Islet precursor cell (in vitro differentiated cells): ENCODE measurements around the gene RABEPK.
"Not testable (repeated sequence)": the region's sequence is repeated elsewhere in the genome, so short reads cannot be mapped to it uniquely, and the experiment has no call there.

Source experiments
- DNase-seq: peaks from one replicate; pipeline ENCODE4 v3.0.0-alpha.2; 2018

Gene RABEPK

GRCh38 chr9:125200216-125201047 lies at the start of gene RABEPK:
TSS of gene RABEPK (plus strand) at chr9:125200542. CDS start at chr9:125203014, 2,472 bp downstream.
- DNase-seq, result peak; percentile 97

GRCh38 chr9:125151730-125152129 lies 48.6 kb upstream of the RABEPK start:
- DNase-seq, result no peak

- DNase-seq, result no peak
Measured at GRCh38 chr9:125153712-125154367, 46.5 kb upstream of the RABEPK start.

DNA sequence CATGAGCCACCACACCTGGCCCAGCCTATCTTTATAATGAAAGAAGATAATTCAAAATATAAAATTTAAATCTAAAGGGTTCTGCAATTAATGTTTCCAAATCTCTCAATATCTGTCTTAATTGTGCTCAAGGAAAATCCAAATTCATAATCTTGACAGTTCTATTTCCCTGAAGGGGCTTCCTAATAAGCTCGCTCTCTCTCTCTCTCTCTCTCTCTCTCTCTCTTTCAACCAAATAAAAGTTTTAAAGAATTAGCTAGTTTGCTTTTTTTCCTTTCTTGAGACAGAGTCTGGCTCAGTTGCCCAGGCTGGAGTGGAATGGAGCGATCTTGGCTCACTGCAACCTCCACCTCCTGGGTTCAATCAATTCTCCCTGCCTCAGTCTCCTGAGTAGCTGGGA lies 43.8 kb upstream of the RABEPK start:
- no peak for DNase-seq

DNA sequence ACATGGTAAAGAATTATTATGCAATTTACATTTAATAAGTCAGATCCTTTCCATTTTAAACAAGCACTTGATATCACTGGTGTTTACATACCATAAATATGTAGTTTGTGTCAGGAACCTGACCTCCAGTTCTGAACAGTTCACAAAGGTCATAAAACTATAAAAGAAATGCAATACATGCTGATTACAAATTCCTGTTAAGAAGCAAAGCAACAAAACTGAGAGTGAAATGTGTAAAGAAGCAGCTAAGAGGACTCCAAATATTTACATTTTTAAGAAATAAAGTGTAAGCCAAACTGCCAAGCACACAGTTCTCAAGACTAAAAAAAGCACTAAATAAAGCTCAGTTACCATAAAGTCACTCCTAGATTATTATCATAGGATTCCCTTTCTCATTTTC lies 39.6 kb upstream of the RABEPK start:
- DNase-seq, result no peak

DNA sequence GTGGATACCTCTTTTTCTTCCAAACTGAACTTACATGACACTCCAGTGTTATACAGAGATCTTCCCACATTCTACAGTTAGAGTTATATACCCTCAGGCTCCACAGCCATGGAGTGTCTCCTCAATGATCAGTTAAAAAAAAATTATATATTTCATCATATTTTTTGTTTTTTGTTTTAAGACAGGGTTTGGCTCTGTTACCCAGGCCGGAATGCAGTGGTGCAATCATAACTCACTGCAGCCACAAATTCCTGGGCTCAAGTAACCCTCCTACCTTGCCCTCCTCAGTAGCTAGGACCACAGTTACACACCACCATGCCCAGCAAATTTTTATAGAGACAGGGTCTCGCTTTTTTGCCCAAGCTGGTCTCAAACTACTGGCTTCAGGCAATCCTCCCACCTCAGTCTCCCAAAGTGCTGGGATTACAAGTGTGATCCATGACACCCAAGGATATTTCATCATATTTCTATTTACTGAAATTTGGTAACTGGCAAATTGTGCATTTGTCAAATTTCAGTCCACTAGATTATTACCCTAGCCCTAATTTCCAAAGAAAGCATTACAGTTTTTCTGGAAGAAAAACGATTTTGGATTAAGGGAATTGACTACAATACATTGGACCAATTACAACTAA lies 38.9 kb upstream of the RABEPK start:
- DNase-seq, result no peak

DNA sequence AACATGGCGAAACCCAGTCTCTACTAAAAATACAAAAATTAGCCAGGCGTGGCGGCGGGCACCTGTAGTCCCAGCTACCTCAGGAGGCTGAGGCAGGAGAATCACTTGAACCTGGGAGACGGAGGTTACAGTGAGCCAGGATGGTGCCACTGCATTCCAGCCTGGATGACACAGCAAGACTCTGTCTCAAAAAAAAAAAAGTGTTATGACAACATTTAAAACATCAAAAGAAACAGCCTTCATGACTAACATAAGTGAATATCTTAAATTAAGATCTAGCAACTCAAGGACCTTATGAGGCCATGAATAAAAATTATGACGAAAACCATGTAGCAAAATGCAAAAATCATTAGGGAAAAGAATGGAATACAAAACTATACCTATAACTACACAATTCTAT lies 37.5 kb upstream of the RABEPK start:
- DNase-seq, result not testable (repeated sequence)

DNA sequence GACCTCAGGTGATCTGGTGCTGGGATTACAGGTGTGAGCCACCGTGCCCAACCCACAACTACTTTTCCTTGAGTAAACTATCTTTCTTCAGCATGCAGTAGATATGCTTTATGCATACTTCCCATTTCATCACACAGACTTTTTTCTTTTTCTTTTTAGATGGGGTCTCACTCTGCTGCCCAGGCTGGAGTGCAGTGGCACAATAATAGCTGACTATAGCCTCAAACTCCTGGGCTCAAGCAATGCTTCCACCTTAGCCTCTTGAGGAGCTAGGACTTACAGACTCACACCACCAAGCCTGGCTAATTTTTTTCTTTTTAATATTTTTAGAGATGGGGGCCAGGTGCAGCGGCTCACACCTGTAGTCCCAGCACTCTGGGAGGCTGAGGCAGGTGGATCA lies 33.6 kb upstream of the RABEPK start:
- DNase-seq, result no peak

- DNase-seq, result no peak
Measured at GRCh38 chr9:125169895-125170294, 30.4 kb upstream of the RABEPK start.

GRCh38 chr9:125172031-125172755 lies 28.1 kb upstream of the RABEPK start:
- DNase-seq, result no peak

DNA sequence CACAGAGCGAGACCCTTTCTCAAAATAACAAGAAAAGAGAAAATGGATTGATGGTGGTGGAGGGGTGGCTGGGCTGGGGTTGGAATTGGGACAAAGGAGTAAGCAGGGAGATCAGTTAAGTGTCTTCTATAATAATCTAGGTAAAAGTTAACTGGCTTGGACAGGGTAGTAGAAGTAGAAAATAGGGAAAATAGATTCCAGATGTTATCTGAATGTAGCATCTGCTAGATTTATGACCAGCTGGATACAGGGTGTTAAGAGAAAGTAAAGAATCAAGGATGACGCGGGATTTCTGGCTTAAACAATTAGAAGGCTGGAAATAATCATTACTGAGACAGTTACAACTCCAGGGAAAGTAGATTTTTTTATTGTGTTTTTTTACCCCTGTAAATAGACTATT lies 23.7 kb upstream of the RABEPK start:
- no peak for DNase-seq

- no peak for DNase-seq
Measured at GRCh38 chr9:125177888-125178287, 22.5 kb upstream of the RABEPK start.

DNA sequence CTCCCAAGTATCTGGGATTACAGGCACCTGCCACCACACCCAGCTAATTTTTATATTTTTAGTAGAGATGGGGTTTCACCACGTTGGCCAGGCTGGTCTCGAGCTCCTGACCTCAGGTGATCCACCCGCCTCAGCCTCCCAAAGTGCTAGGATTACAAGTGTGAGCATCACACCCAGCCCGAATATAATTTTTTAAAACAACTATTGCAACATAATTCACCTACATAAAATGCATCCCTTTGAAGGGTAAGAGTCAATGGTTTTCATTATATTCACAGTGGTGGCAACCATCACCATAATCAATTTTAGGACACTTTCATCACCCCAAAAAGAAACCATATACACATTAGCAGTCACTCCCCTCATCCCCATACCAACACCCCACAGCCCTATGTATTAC lies 20.6 kb upstream of the RABEPK start:
- DNase-seq, result not testable (repeated sequence)

DNA sequence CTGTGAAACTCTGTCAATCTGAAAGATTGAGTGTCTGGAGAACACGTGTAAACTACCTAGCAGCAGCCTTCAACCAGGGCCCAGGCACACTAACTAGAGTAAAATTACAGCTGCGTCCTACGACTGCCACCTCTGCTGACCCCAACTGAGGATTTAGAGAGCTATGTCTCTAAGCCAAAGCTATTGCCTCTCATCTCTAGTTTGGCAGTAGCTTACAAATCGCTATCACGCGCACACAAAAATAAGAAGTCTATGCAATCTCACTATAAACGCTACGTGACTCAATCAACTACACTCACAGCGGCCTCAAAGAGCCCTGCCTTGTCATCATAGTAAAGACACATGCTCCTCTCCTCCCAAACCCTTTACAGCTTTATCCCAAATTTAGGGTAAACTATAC lies 19.5 kb upstream of the RABEPK start:
- DNase-seq, result no peak

- DNase-seq, result not testable (repeated sequence)
Measured at GRCh38 chr9:125181756-125182155, 18.6 kb upstream of the RABEPK start.

DNA sequence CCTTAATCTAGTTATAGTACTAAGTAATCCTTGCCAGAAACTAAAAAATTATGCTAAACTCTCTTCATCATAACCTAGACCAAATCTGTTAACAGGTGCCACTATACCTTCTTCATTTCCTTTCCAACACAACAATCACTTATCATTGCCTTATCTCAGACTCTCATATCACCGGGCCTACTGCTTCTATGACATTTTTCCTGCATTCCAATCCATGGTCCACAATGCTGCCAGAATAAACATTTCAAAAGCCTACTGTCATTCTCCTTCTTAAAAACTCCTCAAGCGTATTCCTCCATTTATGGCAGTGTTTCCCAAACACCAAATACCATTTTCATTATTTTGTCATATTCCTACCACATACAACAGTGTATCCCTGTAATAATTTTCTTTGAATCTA lies 17.3 kb upstream of the RABEPK start:
- DNase-seq, result no peak

GRCh38 chr9:125183561-125183960 lies 16.8 kb upstream of the RABEPK start:
- DNase-seq, result no peak

DNA sequence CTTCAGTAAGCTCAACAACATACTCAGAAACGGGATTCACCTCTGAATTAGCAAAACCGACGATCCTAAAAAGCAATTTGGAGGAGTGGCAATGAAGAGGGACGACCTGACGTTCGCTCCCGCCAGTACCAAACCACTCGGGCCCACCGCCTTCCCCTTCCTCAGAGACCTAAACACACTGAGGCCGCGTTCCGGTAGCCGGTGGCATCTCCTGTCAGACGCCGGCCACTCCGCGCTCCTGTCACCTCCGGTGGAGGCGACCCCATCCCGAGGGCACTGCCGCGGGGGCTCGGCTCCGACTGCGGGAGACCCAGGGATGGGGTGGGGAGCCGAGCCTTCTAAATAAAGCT lies 11.4 kb upstream of the RABEPK start:
- peak; percentile 62 for DNase-seq

DNA sequence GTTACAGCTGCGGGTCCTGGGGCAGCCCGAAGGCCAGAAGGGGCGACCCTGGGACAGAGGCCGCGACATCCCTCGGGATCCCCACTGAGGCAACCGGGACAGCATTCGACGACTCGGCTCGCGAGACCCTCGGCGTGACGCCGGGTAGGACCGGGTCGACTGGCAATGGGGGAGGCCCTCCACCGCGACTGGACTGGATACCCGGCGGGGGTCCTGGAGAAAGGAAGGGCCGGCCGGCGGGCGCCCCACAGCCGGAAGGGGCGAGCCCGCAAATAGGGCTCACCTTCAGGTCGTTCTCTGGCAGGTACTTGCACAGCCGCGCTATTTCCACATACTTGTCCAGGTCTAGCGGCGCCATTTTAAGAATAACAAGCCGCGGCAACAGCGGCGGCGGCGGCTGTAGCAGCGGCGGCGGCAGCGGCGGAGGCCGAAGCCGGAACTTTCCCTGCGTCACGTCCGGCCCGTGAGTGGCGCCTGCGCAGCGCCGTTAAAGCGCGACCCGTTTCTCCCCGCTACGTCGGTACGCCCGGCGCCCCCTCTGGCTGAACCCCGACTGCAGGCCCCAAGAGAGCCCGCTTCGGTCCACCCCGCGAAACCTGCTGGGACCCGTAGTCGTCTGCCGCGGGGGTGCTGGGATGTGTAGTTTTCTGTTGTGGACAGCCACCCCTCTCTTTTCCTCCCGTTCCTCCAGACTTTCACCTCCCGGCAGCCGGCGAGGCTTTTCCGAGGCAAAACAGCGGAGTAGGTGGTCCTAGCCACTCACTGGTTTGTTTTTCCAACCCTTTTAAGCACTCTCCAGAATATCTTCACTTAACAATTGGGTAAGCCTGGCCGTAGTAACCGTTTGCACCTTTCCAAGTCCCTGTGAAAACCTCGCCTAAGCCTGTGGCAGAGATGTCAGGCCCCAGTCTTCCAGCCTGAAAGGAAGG lies 10.7 kb upstream of the RABEPK start, which contains the start of gene PPP6C:
Gene PPP6C (minus strand): TSS at position 443 of the 929 bp plus-strand sequence. CDS start 85 bp downstream, at position 358.
- peak; percentile 94 for DNase-seq

DNA sequence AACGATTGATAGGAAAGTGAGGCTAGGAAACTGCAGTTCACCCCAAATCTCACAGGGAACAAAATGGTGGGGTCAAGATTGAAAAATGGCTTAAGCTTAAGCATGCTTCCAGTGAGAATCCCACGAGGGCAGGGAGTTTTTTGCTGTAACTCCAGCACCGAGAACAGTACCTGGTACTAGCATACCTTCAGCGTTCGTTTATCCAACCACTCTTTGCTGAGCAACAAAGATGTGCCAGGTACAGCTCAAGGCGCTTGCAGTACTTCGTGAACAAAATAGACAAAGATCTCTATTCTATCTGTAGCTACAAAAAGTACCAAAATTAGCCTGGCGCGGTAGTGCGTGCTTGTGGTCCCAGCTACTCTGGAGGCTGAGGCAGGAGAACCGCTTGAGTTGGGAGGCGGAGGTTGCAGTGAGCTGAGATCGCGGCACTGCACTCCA lies 10.0 kb upstream of the RABEPK start:
- no peak for DNase-seq

GRCh38 chr9:125194466-125194865 lies 5.9 kb upstream of the RABEPK start:
- DNase-seq, result not testable (repeated sequence)

DNA sequence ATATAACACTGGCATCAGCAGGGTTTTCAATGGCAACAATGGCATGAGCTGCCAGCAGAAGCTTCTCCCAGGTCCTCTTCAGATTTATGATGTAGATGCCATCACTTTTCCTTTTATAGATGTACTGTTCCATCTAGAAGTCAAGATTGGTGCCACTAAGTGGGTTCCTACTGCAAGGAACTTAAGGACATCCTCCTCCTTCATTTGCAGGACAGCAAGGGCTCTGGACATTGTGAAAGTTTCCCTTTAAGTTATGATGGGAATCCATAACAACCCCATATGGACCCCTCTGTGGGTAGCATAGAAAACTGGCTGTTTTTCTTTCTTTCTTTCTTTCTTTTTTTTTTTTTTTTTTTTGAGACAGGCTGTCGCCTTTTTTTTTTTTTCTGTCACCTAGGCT lies 4.8 kb upstream of the RABEPK start:
- not testable (repeated sequence) for DNase-seq
